Natural killer cell (primary cell): ENCODE data around the gene FARP1. TPM values are rescaled to one million over a fixed set of nuclear protein-coding genes. Genes with fewer than 3 reads are reported as not detected.

Experiments
- ATAC-seq, 3 donors: fragments of 150-1000 bp in 2 of 3; fragments of 200-7000 bp in 1 of 3; cut with Tn5 transposase; 1 replicate in 1 of 3; 2 replicates in 2 of 3; pipeline ENCODE4 v1.10.0; 2021; ENCODE audit warnings: mild to moderate bottlenecking in 2 of 3, moderate library complexity in 2 of 3
- DNase-seq, 2 donors: peaks; one replicate each; pipeline versions ENCODE4 v3.0.0 to v3.0.0-alpha.2; 2013 to 2021; ENCODE audit warnings: mixed read lengths in 1 of 2
- H3K27ac ChIP-seq: one replicate; pipeline ENCODE4 v1.5.1; 2013; ENCODE audit warnings: mild to moderate bottlenecking, low read length
- H3K27me3 ChIP-seq: one replicate; pipeline ENCODE4 v1.6.1; 2013; ENCODE audit warnings: low read length; ENCODE audit not compliant: control insufficient read depth, insufficient read depth
- H3K36me3 ChIP-seq: one replicate; pipeline ENCODE4 v1.6.1; 2013; ENCODE audit warnings: low read length; ENCODE audit not compliant: control insufficient read depth, insufficient read depth
- H3K4me1 ChIP-seq: one replicate; pipeline ENCODE4 v1.6.1; 2013; ENCODE audit warnings: low read length; ENCODE audit not compliant: control insufficient read depth, insufficient read depth
- H3K4me3 ChIP-seq: one replicate; pipeline ENCODE4 v1.5.1; 2013; ENCODE audit warnings: low read length
- H3K9me3 ChIP-seq: one replicate; pipeline ENCODE4 v1.6.1; 2013; ENCODE audit warnings: low read length; ENCODE audit not compliant: control insufficient read depth, insufficient read depth
- H3K27ac Mint-ChIP-seq, 2 donors: one replicate each; pipeline ENCODE4 v1.8.0; 2022; ENCODE audit warnings: mild to moderate bottlenecking in 2 of 2, mixed read lengths in 2 of 2, moderate library complexity in 1 of 2
- H3K27me3 Mint-ChIP-seq, 2 donors: one replicate each; pipeline ENCODE4 v1.8.0; 2022; ENCODE audit warnings: low read depth in 2 of 2, mixed read lengths in 2 of 2
- H3K36me3 Mint-ChIP-seq: one replicate; pipeline ENCODE4 v1.8.0; 2022; ENCODE audit warnings: mixed read lengths
- H3K4me1 Mint-ChIP-seq, 2 donors: one replicate each; pipeline ENCODE4 v1.8.0; 2022; ENCODE audit warnings: mixed read lengths in 2 of 2
- H3K4me3 Mint-ChIP-seq: one replicate; pipeline ENCODE4 v1.8.0; 2022; ENCODE audit warnings: mild to moderate bottlenecking, moderate library complexity, mixed read lengths
- H3K9me3 Mint-ChIP-seq, 2 donors: one replicate each; pipeline ENCODE4 v1.8.0; 2022; ENCODE audit warnings: mixed read lengths in 2 of 2
- CTCF ChIP-seq: fragments of 200-600 bp; IDR thresholded peaks from one replicate; pipeline ENCODE4 v1.8.0; 2022; ENCODE audit warnings: antibody characterized with exemption
- WGBS: methylation state at CpG from one replicate; pipeline ENCODE4 v1.1.7; 2013; ENCODE audit warnings: missing lambda C conversion rate; ENCODE audit not compliant: insufficient coverage; 5-methylcytosine and 5-hydroxymethylcytosine counted together
- intact Hi-C: fragments of 100-400 bp; cut with micrococcal nuclease; formaldehyde crosslinking; loops from one replicate; pipeline ENCODE4 v1.14.2; 2022
- total RNA-seq, 4 donors: library from RNA; stranded (reverse); fragments of 120-200 nt in 1 of 4; gene quantifications; one replicate each; pipeline versions ENCODE4 v1.2.3 to v1.2.4, GENCODE V29; 2013 to 2022

FARP1 gene
- total RNA-seq, 3 donors from 2014 or later (not counting 1 experiment from before 2014, with no cell fraction given), result 0.71 to 1.2 (median 1.1) TPM

- Mint-ChIP-seq H3K27me3 (no peaks in the 10 kb centered on the region), H3K36me3 (no peaks in the 10 kb centered on the region), H3K4me1 (peaks cover 14 to 15% of the 10 kb centered on the region in 2 donors), H3K9me3 (no peaks in the 10 kb centered on the region), H3K27ac (peak overlapping the region in 1 of 2 donors; percentile 29), H3K4me3 (no peak overlapping the region)
- intact Hi-C loops, result no loop called here
- H3K27ac ChIP-seq, result no peak overlapping the region
- H3K36me3 ChIP-seq, result peaks cover 33% of the 10 kb centered on the region
- H3K4me3 ChIP-seq, result no peak overlapping the region
- TF ChIP-seq CTCF, result no peak
- DNase-seq, result peak in 1 of 2 donors; percentile 35
- WGBS, result 72% methylated on average over 12 of the region's 14 CpGs
- no peaks in the 10 kb centered on the region for H3K27me3 ChIP-seq
- no peak for ATAC-seq
- no peaks in the 10 kb centered on the region for H3K9me3 ChIP-seq
- H3K4me1 ChIP-seq, result peaks cover 3% of the 10 kb centered on the region
Measured at GRCh38 chr13:98450539-98451111, 307.7 kb downstream of the FARP1 start.

GRCh38 chr13:98451676-98452470 lies 309.0 kb downstream of the FARP1 start:
- Mint-ChIP-seq H3K27ac (peak overlapping the region in 1 of 2 donors; percentile 29), H3K9me3 (no peaks in the 10 kb centered on the region), H3K27me3 (no peaks in the 10 kb centered on the region), H3K4me3 (no peak overlapping the region), H3K36me3 (no peaks in the 10 kb centered on the region), H3K4me1 (peaks cover 13 to 14% of the 10 kb centered on the region in 2 donors)
- DNase-seq (no peak), ATAC-seq (no peak)
- Histone ChIP-seq H3K27me3 (no peaks in the 10 kb centered on the region), H3K9me3 (no peaks in the 10 kb centered on the region), H3K4me3 (no peak overlapping the region), H3K27ac (no peak overlapping the region), H3K36me3 (peaks cover 43% of the 10 kb centered on the region), H3K4me1 (no peaks in the 10 kb centered on the region)
- 95% methylated on average over 21 of the region's 23 CpGs for WGBS
- no peak for TF ChIP-seq CTCF
- intact Hi-C loops, result no loop called here

- H3K9me3 ChIP-seq, result no peaks in the 10 kb centered on the region
- H3K27ac Mint-ChIP-seq, result no peak overlapping the region
- no peak for ATAC-seq
- TF ChIP-seq CTCF, result no peak
- H3K27me3 Mint-ChIP-seq, result no peaks in the 10 kb centered on the region
- H3K4me3 Mint-ChIP-seq, result no peak overlapping the region
- H3K4me3 ChIP-seq, result no peak overlapping the region
- H3K27me3 ChIP-seq, result no peaks in the 10 kb centered on the region
- intact Hi-C loops, result no loop called here
- peaks cover 13 to 14% of the 10 kb centered on the region in 2 donors for H3K4me1 Mint-ChIP-seq
- H3K4me1 ChIP-seq, result no peaks in the 10 kb centered on the region
- H3K27ac ChIP-seq, result no peak overlapping the region
- no peaks in the 10 kb centered on the region for H3K36me3 Mint-ChIP-seq
- WGBS, result 98% methylated on average over 15 of the region's 15 CpGs
- H3K9me3 Mint-ChIP-seq, result no peaks in the 10 kb centered on the region
- peaks cover 52% of the 10 kb centered on the region for H3K36me3 ChIP-seq
- no peak for DNase-seq
Measured at GRCh38 chr13:98452851-98453843, 310.3 kb downstream of the FARP1 start.
